ENCODE measurements around the gene LRRC75B. TPM values are rescaled to one million over a fixed set of nuclear protein-coding genes. Genes with fewer than 3 reads are reported as not detected.

LRRC75B gene
- total and polyA plus RNA-seq, 2 of the 13 experiments (the other 11 are each of a cell fraction or from before 2014, with no cell fraction given): 11.8 to 34.8 TPM

GRCh38 chr22:24593836-24594568 lies 1.1 kb upstream of the LRRC75B start (continued):
- TF ChIP-seq ZNF407 (CRISPR knock-in tag; IDR thresholded peaks at IDR 0.05; ENCODE audit: not compliant biosample characterization): no peak
- TF ChIP-seq ZSCAN9 (CRISPR knock-in tag; IDR thresholded peaks at IDR 0.05; ENCODE audit: borderline replicate concordance): 0 out of 2 replicates have a peak, but pooled peaks have one; percentile 56
- no peak for TF ChIP-seq REST (IDR thresholded peaks at IDR 0.05; ENCODE audit: borderline replicate concordance in 1 of 2, low read depth in 1 of 2, low read length in 2 of 2)
- no peak for TF ChIP-seq SMARCC2 (IDR thresholded peaks at IDR 0.05)
- TF ChIP-seq ZUFSP (CRISPR knock-in tag; IDR thresholded peaks at IDR 0.05; ENCODE audit: borderline replicate concordance): no peak
- no peak for TF ChIP-seq PBX2 (CRISPR knock-in tag; IDR thresholded peaks at IDR 0.05)
- TF ChIP-seq KDM4B (CRISPR knock-in tag; IDR thresholded peaks at IDR 0.05): no peak
- TF ChIP-seq NR1H2 (CRISPR knock-in tag; IDR thresholded peaks at IDR 0.05; ENCODE audit: borderline replicate concordance, low read depth): no peak

All from HepG2 (cell line).